ENCODE measurements around the gene UFC1. TPM values are rescaled to one million over a fixed set of nuclear protein-coding genes. Genes with fewer than 3 reads are reported as not detected.

The UFC1 gene
- total RNA-seq, 1 experiment from 2014 or later = 127 TPM

DNA sequence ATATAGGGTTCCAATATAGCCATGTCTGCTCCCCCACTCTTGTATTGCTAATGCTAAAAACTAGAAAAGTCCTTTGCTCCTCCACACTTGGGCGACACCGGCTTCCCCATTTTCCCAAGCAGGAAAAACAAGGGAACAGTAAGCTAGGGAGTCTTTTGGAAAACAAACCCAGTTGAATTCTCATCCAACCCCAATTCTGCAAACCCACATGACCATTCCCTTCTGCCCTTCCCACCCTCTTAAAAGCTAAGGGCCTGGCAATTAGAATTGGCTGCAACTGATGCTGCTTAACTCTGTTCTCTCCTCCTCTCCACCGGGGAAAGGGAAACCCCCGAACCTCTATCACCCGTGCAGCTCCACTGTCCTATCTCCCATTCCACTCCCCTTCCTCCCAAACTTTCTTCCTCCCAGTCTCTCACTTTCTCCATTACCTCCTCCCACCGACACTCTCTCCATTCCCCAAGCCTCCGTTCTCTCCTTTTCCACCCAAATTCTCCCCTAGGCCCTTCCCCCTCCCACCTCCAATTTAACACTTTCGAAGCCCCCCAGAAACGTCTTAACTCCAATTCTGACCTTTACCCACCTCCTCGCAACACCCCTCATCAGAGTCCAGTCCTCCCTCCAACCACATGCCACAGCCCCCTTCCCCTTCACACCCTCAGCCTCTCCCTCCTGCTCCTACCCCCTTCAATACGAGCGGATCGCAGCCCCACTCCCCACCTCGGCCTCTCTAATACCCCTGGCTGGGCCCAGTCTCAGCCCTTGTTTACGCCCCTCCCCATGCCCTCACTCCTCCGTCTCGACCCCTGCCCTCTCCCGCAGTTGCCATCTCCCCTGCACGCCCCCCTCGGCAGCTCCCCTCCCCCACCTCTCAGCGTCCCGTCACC, 22.0 kb upstream of the UFC1 start:
- DNase-seq (ENCODE audit: low read depth, low spot score) = no peak
- CTCF ChIA-PET = no interaction called here

DNA sequence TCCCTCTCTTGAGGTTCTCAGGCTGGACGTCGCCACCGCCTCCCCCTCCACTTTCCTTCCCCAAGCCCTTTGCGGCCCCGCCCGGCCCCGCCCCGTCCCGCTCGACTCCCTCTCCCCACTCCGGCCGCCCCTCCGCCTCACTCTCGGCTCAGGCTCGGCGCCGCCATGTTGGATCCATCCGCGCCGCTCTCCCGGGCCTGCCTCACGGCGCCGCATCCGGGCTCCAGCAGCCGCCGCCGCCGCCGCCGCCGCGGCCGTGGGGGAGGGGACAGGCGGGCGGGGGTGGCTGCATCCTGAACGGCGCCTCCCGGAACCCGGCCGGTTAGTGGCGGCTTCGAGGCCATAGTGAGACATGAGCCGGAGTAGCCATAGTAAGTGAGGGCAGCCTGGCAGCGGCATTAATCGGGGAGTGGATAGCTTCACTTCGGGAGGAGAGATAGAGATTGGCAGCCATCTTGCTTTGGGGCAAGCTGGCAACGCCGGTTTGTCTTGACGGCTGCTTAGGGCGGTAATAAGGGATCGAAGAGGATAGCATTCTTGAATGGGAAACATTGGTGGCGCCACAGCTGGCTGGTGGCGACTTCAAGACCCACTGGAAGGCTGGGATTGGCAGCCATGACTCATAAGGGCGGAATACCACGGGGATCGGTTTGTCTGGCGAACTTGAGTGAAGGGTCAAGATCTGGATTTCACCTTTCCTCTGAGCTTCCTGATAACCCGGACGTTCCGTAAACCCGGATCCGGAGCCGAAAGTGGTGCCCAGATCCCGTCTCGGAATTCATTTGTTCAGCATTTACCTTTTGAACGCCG, 21.2 kb upstream of the UFC1 start, which contains the start of gene DEDD:
TSS of gene DEDD (minus strand) at position 258 of the 810 bp plus-strand sequence. CDS start 8,205 bp downstream, outside the sequence.
- intact Hi-C loops (cut with micrococcal nuclease; ENCODE audit: unreplicated experiment) = no loop called here
- TF ChIP-seq TCF7L2 (IDR thresholded peaks at IDR 0.05; ENCODE audit: low read depth, low read length) (no peak), POLR2AphosphoS5 (IDR thresholded peaks at IDR 0.05; ENCODE audit: low read depth, low read length) (no peak; the same call in none of the 2 replicates), SIN3A (IDR thresholded peaks at IDR 0.05; ENCODE audit: borderline replicate concordance, insufficient read depth, low read depth, low read length) (no peak), CTCF (IDR thresholded peaks at IDR 0.05) (no peak)
- TF ChIP-seq, protein P1, sequence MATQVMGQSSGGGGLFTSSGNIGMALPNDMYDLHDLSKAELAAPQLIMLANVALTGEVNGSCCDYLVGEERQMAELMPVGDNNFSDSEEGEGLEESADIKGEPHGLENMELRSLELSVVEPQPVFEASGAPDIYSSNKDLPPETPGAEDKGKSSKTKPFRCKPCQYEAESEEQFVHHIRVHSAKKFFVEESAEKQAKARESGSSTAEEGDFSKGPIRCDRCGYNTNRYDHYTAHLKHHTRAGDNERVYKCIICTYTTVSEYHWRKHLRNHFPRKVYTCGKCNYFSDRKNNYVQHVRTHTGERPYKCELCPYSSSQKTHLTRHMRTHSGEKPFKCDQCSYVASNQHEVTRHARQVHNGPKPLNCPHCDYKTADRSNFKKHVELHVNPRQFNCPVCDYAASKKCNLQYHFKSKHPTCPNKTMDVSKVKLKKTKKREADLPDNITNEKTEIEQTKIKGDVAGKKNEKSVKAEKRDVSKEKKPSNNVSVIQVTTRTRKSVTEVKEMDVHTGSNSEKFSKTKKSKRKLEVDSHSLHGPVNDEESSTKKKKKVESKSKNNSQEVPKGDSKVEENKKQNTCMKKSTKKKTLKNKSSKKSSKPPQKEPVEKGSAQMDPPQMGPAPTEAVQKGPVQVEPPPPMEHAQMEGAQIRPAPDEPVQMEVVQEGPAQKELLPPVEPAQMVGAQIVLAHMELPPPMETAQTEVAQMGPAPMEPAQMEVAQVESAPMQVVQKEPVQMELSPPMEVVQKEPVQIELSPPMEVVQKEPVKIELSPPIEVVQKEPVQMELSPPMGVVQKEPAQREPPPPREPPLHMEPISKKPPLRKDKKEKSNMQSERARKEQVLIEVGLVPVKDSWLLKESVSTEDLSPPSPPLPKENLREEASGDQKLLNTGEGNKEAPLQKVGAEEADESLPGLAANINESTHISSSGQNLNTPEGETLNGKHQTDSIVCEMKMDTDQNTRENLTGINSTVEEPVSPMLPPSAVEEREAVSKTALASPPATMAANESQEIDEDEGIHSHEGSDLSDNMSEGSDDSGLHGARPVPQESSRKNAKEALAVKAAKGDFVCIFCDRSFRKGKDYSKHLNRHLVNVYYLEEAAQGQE (IDR thresholded peaks at IDR 0.05; ENCODE audit: insufficient read depth in 1 of 2, low read depth in 2 of 2, low read length in 1 of 2) = no peak
- peak within 1 kb of the TSS; percentile 99 for H3K27ac ChIP-seq (ENCODE audit: low read length)
- ChIA-PET POLR2A (interaction anchor here (0.5 to 1.4 kb wide), 6 partner anchors 15 to 1215 kb away, joined by 3 to 11 read pairs (median 4); partner anchors contain the start of genes NIT1 and PFDN2), CTCF (interaction anchor here (0.7 kb wide), 1 partner anchor 135 kb away, joined by 3 read pairs; no protein-coding TSS in a partner anchor)
- DNase-seq (ENCODE audit: low read depth, low spot score) (peak; percentile 66), ATAC-seq (peak; percentile 96)
- in situ Hi-C loops (cut with HindIII; ENCODE audit: low pct_unique_long_range_greater_than_20kb, low sequenced_read_pairs) = no loop called here
- no peaks in the 10 kb centered on the region for H3K27me3 ChIP-seq (ENCODE audit: control insufficient read depth, insufficient read depth, low read length)
- peaks cover 14% of the 10 kb centered on the region for H3K4me1 ChIP-seq (ENCODE audit: control insufficient read depth, insufficient read depth, low read length)
- H3K9me3 ChIP-seq (ENCODE audit: control insufficient read depth, insufficient read depth, low read depth, low read length) = no peaks in the 10 kb centered on the region
- BruUV-seq (replicated peaks) = no TSS peak
- H3K4me3 ChIP-seq (ENCODE audit: low read depth in 2 of 2, low read length in 2 of 2) = peak within 1 kb of the TSS; percentile 96 to 99
- H3K36me3 ChIP-seq (ENCODE audit: control insufficient read depth, insufficient read depth, low read length) = peaks cover 11% of the 10 kb centered on the region

More for the DNA sequence above, 22.0 kb upstream of the UFC1 start:
- POLR2A ChIA-PET = interaction anchor here (0.5 to 1.4 kb wide), 4 partner anchors 19 to 1214 kb away, joined by 3 read pairs; no protein-coding TSS in a partner anchor
- H3K27ac ChIP-seq (ENCODE audit: low read length) = peak overlapping the region; percentile 91
- peak; percentile 22 for ATAC-seq
- H3K36me3 ChIP-seq (ENCODE audit: control insufficient read depth, insufficient read depth, low read length) = peaks cover 16% of the 10 kb centered on the region
- no TSS peak for BruUV-seq (replicated peaks)
- in situ Hi-C loops (cut with HindIII; ENCODE audit: low pct_unique_long_range_greater_than_20kb, low sequenced_read_pairs) (no loop called here), intact Hi-C loops (cut with micrococcal nuclease; ENCODE audit: unreplicated experiment) (no loop called here)
- no peaks in the 10 kb centered on the region for H3K27me3 ChIP-seq (ENCODE audit: control insufficient read depth, insufficient read depth, low read length)
- peak overlapping the region; percentile 96 to 99 for H3K4me3 ChIP-seq (ENCODE audit: low read depth in 2 of 2, low read length in 2 of 2)
- TF ChIP-seq TCF7L2 (IDR thresholded peaks at IDR 0.05; ENCODE audit: low read depth, low read length) = no peak
- TF ChIP-seq SIN3A (IDR thresholded peaks at IDR 0.05; ENCODE audit: borderline replicate concordance, insufficient read depth, low read depth, low read length) = 0 out of 2 replicates have a peak, but pooled peaks have one; percentile 7
- H3K9me3 ChIP-seq (ENCODE audit: control insufficient read depth, insufficient read depth, low read depth, low read length) = no peaks in the 10 kb centered on the region
- peaks cover 14% of the 10 kb centered on the region for H3K4me1 ChIP-seq (ENCODE audit: control insufficient read depth, insufficient read depth, low read length)
